Right lobe of liver (tissue), 4 donors: ENCODE measurements around the gene KCNK5.

Experiments
- CTCF ChIP-seq, 4 donors: fragments of 200-600 bp in 3 of 4; fragments of 450-650 bp in 1 of 4; IDR thresholded peaks; one replicate each; pipeline versions ENCODE4 v1.5.1 to v1.8.0; 2016 to 2022; ENCODE audit warnings: antibody characterized with exemption in 4 of 4, mild to moderate bottlenecking in 2 of 4
- POLR2A ChIP-seq: fragments of 450-650 bp; IDR thresholded peaks from one replicate; pipeline ENCODE4 v1.6.1; 2017; ENCODE audit warnings: antibody characterized with exemption, mild to moderate bottlenecking
- donor health status: DM: no; HTN: no; CAD: no.
- donor health status: DM: no; HTN: no; CAD: no.
- donor health status: DM: no; HTN: yes; CAD: no.

DNA sequence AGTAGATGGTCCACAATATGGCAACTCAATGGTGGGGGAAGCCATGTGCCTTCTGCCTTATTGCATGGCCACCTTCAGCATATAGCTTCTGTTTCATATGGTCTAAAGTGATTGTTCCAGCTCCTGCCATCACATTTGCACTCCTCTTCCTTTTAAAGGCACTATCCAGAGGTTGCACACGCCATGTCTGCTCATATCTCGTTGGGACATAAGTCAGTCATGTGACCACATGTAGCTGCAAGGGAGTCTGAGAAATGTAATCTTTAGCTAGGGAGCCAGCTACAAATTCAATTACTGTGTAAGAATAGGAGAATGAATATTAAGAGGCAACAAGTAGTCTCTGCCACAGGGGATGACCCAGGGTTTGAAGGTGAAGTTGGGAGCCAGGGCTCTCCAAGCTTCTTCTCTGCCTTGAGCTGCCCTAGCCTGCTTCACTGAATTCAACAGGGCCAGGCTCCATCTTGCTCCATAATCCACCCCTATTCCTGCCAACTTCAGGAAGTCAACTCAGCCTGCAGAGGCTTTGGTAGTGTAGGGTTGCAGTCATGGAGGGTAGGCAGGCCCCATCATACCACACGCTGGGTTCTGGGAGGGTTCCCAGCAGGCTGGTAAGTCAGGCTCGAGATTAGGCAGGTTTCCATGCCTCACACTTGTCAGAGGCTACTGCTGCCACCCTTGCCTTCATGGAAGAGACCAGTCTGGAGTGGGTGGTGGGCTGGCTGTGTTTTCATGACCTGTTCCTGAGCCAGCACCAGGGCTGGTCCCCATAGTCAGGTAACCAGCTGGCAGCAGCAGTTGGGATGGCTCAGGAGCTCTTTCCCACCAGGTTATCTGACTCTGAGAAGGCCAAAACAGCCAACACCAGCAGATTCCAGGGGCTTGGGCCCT, 57.5 kb downstream of the KCNK5 start:
- TF ChIP-seq POLR2A (no peak), CTCF (IDR thresholded peaks at IDR 0.05) (no peak)
